Neural cell (in vitro differentiated cells): ENCODE measurements around the gene DLL1. TPM values are rescaled to one million over a fixed set of nuclear protein-coding genes. Genes with fewer than 3 reads are reported as not detected.

Experiments used
- H2AFZ ChIP-seq: fragments of 200-600, 300-800 bp; sonication (generic), shearing (Covaris generic); 2 replicates; pipeline ENCODE4 v1.6.0; 2014; ENCODE audit warnings: low read depth, mild to moderate bottlenecking, antibody characterized with exemption, low read length, moderate library complexity
- H3F3A ChIP-seq: fragments of 200-600 bp; shearing (Covaris generic); 2 replicates; pipeline ENCODE4 v1.6.1; 2016; ENCODE audit warnings: mild to moderate bottlenecking, moderate library complexity, mixed read lengths, antibody characterized with exemption, low read length; ENCODE audit not compliant: insufficient read depth, poor library complexity, severe bottlenecking
- H3K27ac ChIP-seq: fragments of 200-600, 300-800 bp; sonication (generic), shearing (Covaris generic); 2 replicates; pipeline ENCODE4 v1.5.1; 2014; ENCODE audit warnings: mild to moderate bottlenecking, low read length, moderate library complexity
- H3K27me3 ChIP-seq: fragments of 300-800, 200-600 bp; sonication (generic), shearing (Covaris generic); 2 replicates; pipeline ENCODE4 v1.6.0; 2014; ENCODE audit warnings: mild to moderate bottlenecking, low read depth, low read length, moderate library complexity; ENCODE audit not compliant: insufficient read depth
- H3K36me3 ChIP-seq: fragments of 300-800, 200-600 bp; sonication (generic), shearing (Covaris generic); 2 replicates; pipeline ENCODE4 v1.5.1; 2014; ENCODE audit warnings: mild to moderate bottlenecking, antibody characterized with exemption, low read length, moderate library complexity; ENCODE audit not compliant: insufficient read depth
- H3K4me2 ChIP-seq: fragments of 300-800, 200-600 bp; sonication (generic), shearing (Covaris generic); 2 replicates; pipeline ENCODE4 v1.6.0; 2014; ENCODE audit warnings: mild to moderate bottlenecking, low read length
- H3K4me3 ChIP-seq: fragments of 300-800, 200-600 bp; sonication (generic), shearing (Covaris generic); 2 replicates; pipeline ENCODE4 v1.5.1; 2014; ENCODE audit warnings: mild to moderate bottlenecking, low read length, moderate library complexity
- H3K79me2 ChIP-seq: fragments of 200-600 bp; shearing (Covaris generic); replicated peaks from 2 replicates; pipeline ENCODE4 v1.6.0; 2014; ENCODE audit warnings: mild to moderate bottlenecking, low read length, moderate library complexity; ENCODE audit not compliant: insufficient read depth
- H3K9ac ChIP-seq: fragments of 300-800, 200-600 bp; sonication (generic), shearing (Covaris generic); 2 replicates; pipeline ENCODE4 v1.6.1; 2016; ENCODE audit warnings: mild to moderate bottlenecking, low read length, mixed read lengths
- H3K9me2 ChIP-seq: fragments of 200-600 bp; shearing (Covaris generic); 2 replicates; pipeline ENCODE4 v1.6.1; 2016; ENCODE audit warnings: mild to moderate bottlenecking, low read length, mixed read lengths; ENCODE audit not compliant: insufficient read depth
- H3K9me3 ChIP-seq: fragments of 200-600, 300-800 bp; sonication (generic), shearing (Covaris generic); 2 replicates; pipeline ENCODE4 v1.6.1; 2016; ENCODE audit warnings: mild to moderate bottlenecking, mixed run types, low read length, moderate library complexity, mixed read lengths
- H4K20me1 ChIP-seq: fragments of 200-600 bp; shearing (Covaris generic); 2 replicates; pipeline ENCODE4 v1.6.1; 2016; ENCODE audit warnings: mild to moderate bottlenecking, mixed run types; ENCODE audit not compliant: insufficient read depth
- CTCF ChIP-seq: fragments of 450-650 bp; IDR thresholded peaks from 2 replicates; pipeline ENCODE4 v1.5.1; 2014; ENCODE audit warnings: antibody characterized with exemption, mild to moderate bottlenecking, moderate library complexity; ENCODE audit not compliant: poor library complexity, severe bottlenecking
- EP300 ChIP-seq: fragments of 450-650 bp; conservative IDR thresholded peaks from 2 replicates; pipeline ENCODE4 v1.6.1; 2014; ENCODE audit warnings: antibody characterized with exemption, mild to moderate bottlenecking, moderate library complexity; ENCODE audit not compliant: poor library complexity, severe bottlenecking
- EZH2 ChIP-seq: fragments of 200-600, 300-800 bp; shearing (Covaris generic), sonication (generic); IDR thresholded peaks from 2 replicates; pipeline ENCODE4 v1.6.1; 2014; ENCODE audit warnings: antibody characterized with exemption, low read length, borderline replicate concordance, mild to moderate bottlenecking; ENCODE audit not compliant: insufficient read depth, poor library complexity, severe bottlenecking
- MXI1 ChIP-seq: fragments of 450-650 bp; conservative IDR thresholded peaks from 2 replicates; pipeline ENCODE4 v1.6.1; 2014; ENCODE audit warnings: antibody characterized with exemption, mild to moderate bottlenecking; ENCODE audit not compliant: poor library complexity, severe bottlenecking
- POLR2AphosphoS5 ChIP-seq: IDR thresholded peaks from 2 replicates; pipeline ENCODE4 v1.6.1; 2012
- RAD21 ChIP-seq: fragments of 450-650 bp; conservative IDR thresholded peaks from 2 replicates; pipeline ENCODE4 v1.6.1; 2014; ENCODE audit warnings: antibody characterized with exemption, mild to moderate bottlenecking, moderate library complexity
- REST ChIP-seq: IDR thresholded peaks from 2 replicates; pipeline ENCODE4 v1.6.1; 2012; ENCODE audit warnings: borderline replicate concordance
- SMC3 ChIP-seq: fragments of 450-650 bp; conservative IDR thresholded peaks from 2 replicates; pipeline ENCODE4 v1.6.1; 2014; ENCODE audit warnings: antibody characterized with exemption, mild to moderate bottlenecking, moderate library complexity; ENCODE audit not compliant: poor library complexity
- TAF1 ChIP-seq: IDR thresholded peaks from 2 replicates; pipeline ENCODE4 v1.6.1; 2012; ENCODE audit warnings: low read depth
- polyA plus RNA-seq: library from polyadenylated mRNA; depleted of rRNA; stranded (reverse); fragments of >200 nt; gene quantifications from 2 replicates; pipeline ENCODE4 v1.2.3, GENCODE V29; 2014

DLL1 gene
- polyA plus RNA-seq, 1 donor from 2014 or later: 26.1 TPM

GRCh38 chr6:170317076-170317475, 26.2 kb upstream of the DLL1 start:
- Histone ChIP-seq H3K79me2 (no peaks in the 10 kb centered on the region), H3K27ac (no peak overlapping the region), H4K20me1 (no peaks in the 10 kb centered on the region)

GRCh38 chr6:170316071-170316470, 25.2 kb upstream of the DLL1 start:
- Histone ChIP-seq H3K79me2 (no peaks in the 10 kb centered on the region), H3K27me3 (no peaks in the 10 kb centered on the region), H3K9me2 (no peaks in the 10 kb centered on the region), H3K9ac (no peak overlapping the region), H3K4me2 (no peak overlapping the region), H3K9me3 (no peaks in the 10 kb centered on the region), H3K4me3 (no peak overlapping the region), H3K36me3 (no peaks in the 10 kb centered on the region), H3F3A (no peaks in the 10 kb centered on the region), H2AFZ (no peak overlapping the region), H4K20me1 (no peaks in the 10 kb centered on the region), H3K27ac (no peak overlapping the region)
- no peak for TF ChIP-seq POLR2AphosphoS5
- no peak for TF ChIP-seq MXI1
- no peak for TF ChIP-seq SMC3
- TF ChIP-seq REST: no peak
- TF ChIP-seq EP300: no peak

More at GRCh38 chr6:170317076-170317475, 26.2 kb upstream of the DLL1 start:
- Histone ChIP-seq H2AFZ (no peak overlapping the region), H3K4me3 (no peak overlapping the region), H3K27me3 (no peaks in the 10 kb centered on the region), H3K36me3 (no peaks in the 10 kb centered on the region), H3K9me3 (no peaks in the 10 kb centered on the region), H3K4me2 (no peak overlapping the region), H3F3A (no peaks in the 10 kb centered on the region), H3K9ac (no peak overlapping the region), H3K9me2 (no peaks in the 10 kb centered on the region)
- TF ChIP-seq RAD21 (no peak), SMC3 (no peak), EP300 (no peak), TAF1 (no peak), REST (no peak), MXI1 (no peak), POLR2AphosphoS5 (no peak), EZH2 (no peak), CTCF (no peak)
